Epithelial cell of proximal tubule (primary cell): ENCODE data around the gene SLC6A6. TPM values are rescaled to one million over a fixed set of nuclear protein-coding genes. Genes with fewer than 3 reads are reported as not detected.

Experiments
- DNase-seq: peaks from one replicate; pipeline ENCODE4 v3.0.0-alpha.2; 2011; ENCODE audit warnings: low read depth
- H3K4me3 ChIP-seq: 2 replicates; pipeline ENCODE4 v1.5.1; 2011; ENCODE audit warnings: low read depth, mild to moderate bottlenecking, low read length
- CTCF ChIP-seq: conservative IDR thresholded peaks from 2 replicates; pipeline ENCODE4 v1.5.1; 2012; ENCODE audit warnings: low read depth, mild to moderate bottlenecking, low read length
- total RNA-seq: library from RNA; depleted of rRNA; stranded (reverse); fragments of >200 nt; gene quantifications from 2 replicates; pipeline ENCODE4 v1.2.3, GENCODE V29; 2015

SLC6A6 gene
- total RNA-seq, 1 donor from 2014 or later: 27.9 TPM

GRCh38 chr3:14445773-14446172 is 43.4 kb downstream of the SLC6A6 start:
- no peak overlapping the region for H3K4me3 ChIP-seq
- no peak for TF ChIP-seq CTCF
- DNase-seq: no peak

- no peak for TF ChIP-seq CTCF
- no peak for DNase-seq
- no peak overlapping the region for H3K4me3 ChIP-seq
Observed at GRCh38 chr3:14446988-14447570, 44.7 kb downstream of the SLC6A6 start.

GRCh38 chr3:14448063-14448462 is 45.7 kb downstream of the SLC6A6 start:
- TF ChIP-seq CTCF: no peak
- no peak overlapping the region for H3K4me3 ChIP-seq
- DNase-seq: no peak

- no peak for TF ChIP-seq CTCF
- H3K4me3 ChIP-seq: no peak overlapping the region
- no peak for DNase-seq
Observed at GRCh38 chr3:14448756-14449727, 46.6 kb downstream of the SLC6A6 start.

- TF ChIP-seq CTCF: no peak
Observed at GRCh38 chr3:14450506-14450905, 48.1 kb downstream of the SLC6A6 start.

GRCh38 chr3:14450922-14451606 is 48.7 kb downstream of the SLC6A6 start:
- no peak overlapping the region for H3K4me3 ChIP-seq
- no peak for TF ChIP-seq CTCF
- DNase-seq: no peak

More at GRCh38 chr3:14450506-14450905, 48.1 kb downstream of the SLC6A6 start:
- no peak for DNase-seq
- no peak overlapping the region for H3K4me3 ChIP-seq
